Activated CD8-positive, alpha-beta T cell treated with anti-CD3 and anti-CD28 coated beads for 36 hours (primary cell): Measurements from ENCODE around the gene ULK3. TPM values are rescaled to one million over a fixed set of nuclear protein-coding genes. Genes with fewer than 3 reads are reported as not detected.

Source experiments
- ATAC-seq: fragments of 200-7000 bp; cut with Tn5 transposase; one replicate; pipeline ENCODE4 v1.10.0; 2021; ENCODE audit warnings: mild to moderate bottlenecking, moderate library complexity
- CTCF ChIA-PET: fragments of 350-600 bp; sonication (Branson Sonifier 250); formaldehyde crosslinking; loops from one replicate; lab custom pipeline; 2021; ENCODE audit warnings: antibody characterized with exemption; lab: Charles Lee
- POLR2A ChIA-PET: fragments of 350-600 bp; sonication (Branson Sonifier 250); formaldehyde crosslinking; loops from one replicate; lab custom pipeline; 2021; ENCODE audit warnings: antibody characterized with exemption; lab: Charles Lee
- DNase-seq: peaks from one replicate; pipeline ENCODE4 v3.0.0-alpha.2; 2020
- H3K27ac Mint-ChIP-seq: one replicate; pipeline ENCODE4 v1.8.0; 2021; ENCODE audit warnings: mild to moderate bottlenecking, mixed read lengths
- H3K27me3 Mint-ChIP-seq: one replicate; pipeline ENCODE4 v1.8.0; 2021; ENCODE audit warnings: mixed read lengths
- H3K36me3 Mint-ChIP-seq: one replicate; pipeline ENCODE4 v1.8.0; 2021; ENCODE audit warnings: low read depth, mixed read lengths
- H3K4me1 Mint-ChIP-seq: one replicate; pipeline ENCODE4 v1.8.0; 2021; ENCODE audit warnings: low read depth, mixed read lengths
- H3K4me3 Mint-ChIP-seq: one replicate; pipeline ENCODE4 v1.8.0; 2021; ENCODE audit warnings: mild to moderate bottlenecking, moderate library complexity, mixed read lengths
- H3K9me3 Mint-ChIP-seq: one replicate; pipeline ENCODE4 v1.8.0; 2021; ENCODE audit warnings: mixed read lengths
- intact Hi-C: fragments of 100-400 bp; cut with micrococcal nuclease; formaldehyde crosslinking; loops from one replicate; pipeline ENCODE4 v1.10.0; 2022
- total RNA-seq, 2 experiments: library from RNA; stranded (reverse); gene quantifications; one replicate each; pipeline ENCODE4 v1.2.3, GENCODE V29; 2021
- TF ChIP-seq, protein P1 (sequence below): fragments of 200-600 bp; IDR thresholded peaks from one replicate; pipeline ENCODE4 v1.8.0; 2022; ENCODE audit warnings: antibody characterized with exemption, mild to moderate bottlenecking

Gene ULK3
- total RNA-seq, 2 experiments from 2014 or later = 45.9 to 49.3 TPM

DNA sequence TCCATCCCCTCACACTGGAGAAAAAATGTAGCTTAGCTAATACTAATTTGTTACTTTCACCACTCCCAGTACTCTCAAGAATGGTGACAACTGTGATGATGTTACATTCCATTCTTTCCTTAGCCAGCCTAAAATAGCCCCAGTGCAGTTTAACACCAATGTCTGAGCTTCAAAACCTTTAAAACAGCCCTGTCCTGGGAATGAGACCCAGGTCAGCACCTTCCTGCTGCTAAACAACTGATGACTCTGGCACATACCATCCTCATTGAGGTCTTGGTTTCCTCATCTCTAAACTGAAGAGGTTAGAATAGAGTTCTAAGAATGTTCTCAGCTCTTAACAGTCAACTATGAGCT, 26.4 kb upstream of the ULK3 start:
- POLR2A ChIA-PET = interaction anchor here (0.7 to 2.9 kb wide), 17 partner anchors 8 to 252 kb away, joined by 3 to 18 read pairs (median 4); partner anchors contain the start of genes COX5A, CPLX3, FAM219B and MPI
- intact Hi-C loops = no loop called here
- TF ChIP-seq, protein P1, sequence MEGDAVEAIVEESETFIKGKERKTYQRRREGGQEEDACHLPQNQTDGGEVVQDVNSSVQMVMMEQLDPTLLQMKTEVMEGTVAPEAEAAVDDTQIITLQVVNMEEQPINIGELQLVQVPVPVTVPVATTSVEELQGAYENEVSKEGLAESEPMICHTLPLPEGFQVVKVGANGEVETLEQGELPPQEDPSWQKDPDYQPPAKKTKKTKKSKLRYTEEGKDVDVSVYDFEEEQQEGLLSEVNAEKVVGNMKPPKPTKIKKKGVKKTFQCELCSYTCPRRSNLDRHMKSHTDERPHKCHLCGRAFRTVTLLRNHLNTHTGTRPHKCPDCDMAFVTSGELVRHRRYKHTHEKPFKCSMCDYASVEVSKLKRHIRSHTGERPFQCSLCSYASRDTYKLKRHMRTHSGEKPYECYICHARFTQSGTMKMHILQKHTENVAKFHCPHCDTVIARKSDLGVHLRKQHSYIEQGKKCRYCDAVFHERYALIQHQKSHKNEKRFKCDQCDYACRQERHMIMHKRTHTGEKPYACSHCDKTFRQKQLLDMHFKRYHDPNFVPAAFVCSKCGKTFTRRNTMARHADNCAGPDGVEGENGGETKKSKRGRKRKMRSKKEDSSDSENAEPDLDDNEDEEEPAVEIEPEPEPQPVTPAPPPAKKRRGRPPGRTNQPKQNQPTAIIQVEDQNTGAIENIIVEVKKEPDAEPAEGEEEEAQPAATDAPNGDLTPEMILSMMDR = no peak
- CTCF ChIA-PET = interaction anchor here (0.8 to 4.9 kb wide), 13 partner anchors 11 to 237 kb away, joined by 3 to 37 read pairs (median 5); partner anchors contain the start of gene FAM219B
- DNase-seq (no peak), ATAC-seq (no peak)
- Mint-ChIP-seq H3K27ac (peak overlapping the region; percentile 89), H3K4me3 (peak overlapping the region; percentile 95), H3K27me3 (no peaks in the 10 kb centered on the region), H3K9me3 (no peaks in the 10 kb centered on the region), H3K36me3 (peaks cover 35% of the 10 kb centered on the region), H3K4me1 (peaks cover 66% of the 10 kb centered on the region)

DNA sequence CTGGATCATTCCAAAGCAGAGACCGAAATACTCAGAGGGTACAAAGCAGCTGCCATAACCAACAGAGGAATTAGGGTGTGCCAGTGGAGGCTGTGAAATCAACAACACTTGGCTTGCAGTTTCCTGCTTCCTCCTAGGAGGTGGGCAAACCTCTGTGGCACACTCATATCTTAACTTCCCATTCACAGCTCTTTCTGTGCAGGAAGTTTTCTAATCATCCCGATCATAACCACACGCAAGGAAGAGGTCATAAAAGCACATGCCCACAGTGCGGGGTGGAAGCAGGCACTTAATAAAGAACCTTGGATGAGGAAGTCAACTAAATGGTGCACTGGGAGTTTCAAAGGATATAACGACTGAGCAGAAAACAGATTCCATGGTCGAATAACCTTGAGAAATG, 25.1 kb upstream of the ULK3 start:
- POLR2A ChIA-PET = interaction anchor here (1.1 to 1.4 kb wide), 3 partner anchors 14 to 64 kb away, joined by 3 to 6 read pairs (median 4); partner anchors contain the start of gene ULK3
- DNase-seq = no peak
- CTCF ChIA-PET = interaction anchor here (1.0 to 4.9 kb wide), 2 partner anchors 9 to 33 kb away, joined by 5 to 37 read pairs; no protein-coding TSS in a partner anchor
- no peak for ATAC-seq
- TF ChIP-seq, protein P1 = no peak
- Mint-ChIP-seq H3K9me3 (no peaks in the 10 kb centered on the region), H3K27ac (peak overlapping the region; percentile 44), H3K4me1 (peaks cover 71% of the 10 kb centered on the region), H3K36me3 (peaks cover 40% of the 10 kb centered on the region), H3K4me3 (no peak overlapping the region), H3K27me3 (no peaks in the 10 kb centered on the region)
- intact Hi-C loops = no loop called here

DNA sequence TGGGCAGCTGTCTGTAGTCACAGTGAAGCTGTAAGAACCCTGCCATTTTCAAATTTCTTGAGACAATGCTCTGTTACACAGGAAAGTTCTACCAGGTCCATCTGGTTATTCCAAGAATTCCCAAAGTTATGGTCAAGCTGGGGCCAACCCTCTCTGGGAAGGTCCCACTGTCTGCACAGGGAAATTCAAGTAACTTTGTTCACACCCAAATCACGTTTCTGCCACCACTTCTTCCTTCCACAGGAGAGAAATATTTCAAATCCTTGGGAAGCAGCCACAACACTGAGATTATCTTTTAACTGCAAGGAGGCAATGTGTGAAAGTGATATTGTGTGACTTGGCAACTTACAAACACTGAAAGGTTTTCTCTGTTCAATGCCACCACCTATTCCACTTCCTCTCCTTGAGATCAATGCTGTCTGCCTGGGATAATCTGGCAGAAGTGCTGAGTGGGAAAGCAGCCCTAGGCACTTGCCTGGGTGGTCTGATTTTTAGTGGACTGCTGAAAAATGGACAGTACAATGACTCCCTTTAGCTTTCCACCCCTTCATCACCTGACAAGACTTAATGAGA, 24.6 kb upstream of the ULK3 start:
- DNase-seq (no peak), ATAC-seq (no peak)
- TF ChIP-seq, protein P1 = no peak
- peak overlapping the region; percentile 44 for H3K27ac Mint-ChIP-seq
- H3K4me1 Mint-ChIP-seq = peaks cover 67% of the 10 kb centered on the region
- H3K9me3 Mint-ChIP-seq = no peaks in the 10 kb centered on the region
- intact Hi-C loops = no loop called here
- no peak overlapping the region for H3K4me3 Mint-ChIP-seq
- POLR2A ChIA-PET = interaction anchor here (1.1 to 1.4 kb wide), 3 partner anchors 14 to 64 kb away, joined by 3 to 6 read pairs (median 4); partner anchors contain the start of gene ULK3
- CTCF ChIA-PET = interaction anchor here (4.9 kb wide), 1 partner anchor 34 kb away, joined by 37 read pairs; no protein-coding TSS in a partner anchor
- no peaks in the 10 kb centered on the region for H3K27me3 Mint-ChIP-seq
- H3K36me3 Mint-ChIP-seq = peaks cover 37% of the 10 kb centered on the region

DNA sequence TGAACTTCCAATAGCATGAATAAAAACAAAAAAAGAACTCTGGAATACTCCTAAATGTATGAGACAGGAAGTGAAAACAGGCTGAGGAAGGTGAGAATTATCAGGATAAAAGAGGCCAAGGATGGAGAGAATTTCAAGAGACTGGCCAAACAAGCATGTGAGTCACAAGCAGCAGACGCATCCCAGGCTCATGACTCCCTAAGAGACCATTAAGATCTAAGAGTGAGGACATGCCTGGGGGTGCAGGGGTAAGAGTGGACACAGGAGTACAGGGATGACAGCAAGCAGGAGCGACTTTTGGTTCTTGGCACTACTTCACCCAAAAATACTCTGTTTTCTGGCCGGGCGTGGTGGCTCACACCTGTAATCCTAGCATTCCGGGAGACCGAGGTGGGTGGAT, 23.1 kb upstream of the ULK3 start:
- ChIA-PET POLR2A (no interaction called here), CTCF (no interaction called here)
- no peak for DNase-seq
- Mint-ChIP-seq H3K4me1 (peaks cover 60% of the 10 kb centered on the region), H3K27me3 (no peaks in the 10 kb centered on the region), H3K36me3 (peaks cover 36% of the 10 kb centered on the region), H3K4me3 (no peak overlapping the region), H3K9me3 (no peaks in the 10 kb centered on the region), H3K27ac (peak overlapping the region; percentile 6)
- no peak for ATAC-seq
- TF ChIP-seq, protein P1 = no peak
- intact Hi-C loops = no loop called here

DNA sequence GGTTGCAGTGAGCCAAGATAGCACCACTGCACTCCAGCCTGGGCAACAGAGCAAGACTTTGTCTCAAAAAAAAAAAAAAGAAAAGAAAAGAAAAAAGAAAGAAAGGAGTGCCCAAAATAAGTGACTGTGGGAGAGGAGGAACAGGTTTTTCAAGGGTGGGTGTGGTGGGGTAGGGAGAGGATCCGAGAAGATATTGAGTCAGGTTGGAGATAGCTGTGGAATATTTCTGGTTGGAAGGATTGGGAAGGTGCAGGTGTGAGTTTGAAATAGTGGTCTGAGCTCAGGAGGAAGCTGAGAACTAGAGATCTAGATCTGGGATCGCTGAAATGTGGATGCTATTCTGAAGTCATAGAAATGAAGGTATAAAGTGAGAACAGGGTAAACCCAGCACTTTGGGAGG, 22.4 kb upstream of the ULK3 start:
- Mint-ChIP-seq H3K9me3 (no peaks in the 10 kb centered on the region), H3K27ac (peak overlapping the region; percentile 64), H3K4me3 (no peak overlapping the region), H3K36me3 (peaks cover 31% of the 10 kb centered on the region), H3K4me1 (peaks cover 52% of the 10 kb centered on the region), H3K27me3 (no peaks in the 10 kb centered on the region)
- TF ChIP-seq, protein P1 = no peak
- DNase-seq (no peak), ATAC-seq (no peak)
- POLR2A ChIA-PET = interaction anchor here (0.7 kb wide), 1 partner anchor 23 kb away, joined by 4 read pairs; no protein-coding TSS in a partner anchor
- CTCF ChIA-PET = no interaction called here
- intact Hi-C loops = no loop called here
